ENCODE results near the gene IRF2. TPM values are rescaled to one million over a fixed set of nuclear protein-coding genes. Genes with fewer than 3 reads are reported as not detected.

IRF2 gene
- total RNA-seq, 4 donors from 2014 or later, result 16.9 to 53.1 (median 28.9) TPM

- ATAC-seq (ENCODE audit: low FRiP score) (no peak), DNase-seq (ENCODE audit: low spot score) (no peak)
- TF ChIP-seq CTCF (IDR thresholded peaks at IDR 0.05), result no peak
Observed at GRCh38 chr4:184451726-184452125, 22.6 kb downstream of the IRF2 start.

DNA sequence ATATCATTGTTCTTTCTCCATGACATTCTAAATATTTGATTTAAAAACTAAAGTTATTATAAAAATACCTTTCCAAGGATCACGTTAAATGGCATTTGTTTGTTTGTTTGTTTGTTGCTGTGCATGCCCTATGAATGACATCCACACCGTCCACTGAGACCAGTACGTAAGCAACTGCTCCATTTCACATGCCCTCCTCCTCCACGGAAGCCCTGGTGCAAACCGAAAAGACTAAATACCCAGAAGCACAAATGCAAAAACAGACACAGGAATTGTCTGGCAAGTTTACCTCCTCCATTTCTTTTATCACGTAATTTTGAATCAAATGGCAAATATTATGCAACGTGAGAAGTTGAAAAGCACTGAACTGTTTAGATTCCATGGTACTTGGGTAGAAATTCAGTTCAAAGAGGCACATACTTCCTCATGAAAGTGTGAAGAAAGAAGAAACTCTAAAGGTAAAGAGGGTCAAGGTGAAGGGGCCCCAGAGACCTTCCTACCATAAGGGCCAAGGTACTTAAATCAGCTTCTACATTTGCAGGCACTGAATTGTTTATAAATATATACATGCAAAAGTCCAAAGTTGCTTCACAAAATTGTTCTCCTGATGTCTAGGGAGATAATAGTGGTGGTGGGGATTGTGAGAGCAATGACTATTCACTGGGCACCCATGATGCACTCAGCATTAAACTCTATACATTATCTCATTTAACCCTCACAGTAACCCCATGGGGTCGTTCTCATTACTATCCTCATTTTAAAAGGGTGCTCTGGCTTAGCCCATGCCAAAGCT is 23.4 kb downstream of the IRF2 start:
- no peak for TF ChIP-seq CTCF (IDR thresholded peaks at IDR 0.05)
- ATAC-seq (ENCODE audit: low FRiP score), result no peak

DNA sequence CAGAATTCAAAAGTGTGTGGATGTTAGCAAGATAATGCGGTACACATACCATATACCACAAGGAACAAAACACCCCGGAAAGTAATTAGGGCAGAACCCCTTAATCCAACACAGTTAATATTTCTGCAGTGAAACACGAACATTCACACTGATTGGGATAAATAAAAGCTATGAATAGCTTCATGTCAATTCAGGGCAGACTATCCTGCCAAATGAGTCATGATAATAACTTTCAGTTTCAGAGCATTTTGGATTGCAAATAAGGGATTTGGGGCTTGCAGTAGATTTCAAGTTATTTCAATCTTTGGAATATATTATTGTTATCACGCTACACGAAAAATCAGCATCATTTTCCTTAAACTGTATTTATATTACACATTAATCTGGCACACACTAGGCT is 24.3 kb downstream of the IRF2 start:
- no peak for TF ChIP-seq CTCF (IDR thresholded peaks at IDR 0.05)
- DNase-seq (ENCODE audit: low spot score) (no peak), ATAC-seq (ENCODE audit: low FRiP score) (peak; percentile 39)

More for the DNA sequence above, 23.4 kb downstream of the IRF2 start:
- no peak for DNase-seq (ENCODE audit: low spot score)

GRCh38 chr4:184448821-184449220 is 25.5 kb downstream of the IRF2 start:
- no peak for DNase-seq (ENCODE audit: low spot score)
- no peak for TF ChIP-seq CTCF (IDR thresholded peaks at IDR 0.05)

GRCh38 chr4:184448141-184448540 is 26.2 kb downstream of the IRF2 start:
- ATAC-seq (ENCODE audit: low FRiP score), result no peak
- DNase-seq (ENCODE audit: low spot score), result no peak
- TF ChIP-seq CTCF (IDR thresholded peaks at IDR 0.05), result no peak

More at GRCh38 chr4:184448821-184449220, 25.5 kb downstream of the IRF2 start:
- peak; percentile 85 for ATAC-seq (ENCODE audit: low FRiP score)

- DNase-seq (ENCODE audit: low spot score) (no peak), ATAC-seq (ENCODE audit: low FRiP score) (no peak)
Observed at GRCh38 chr4:184447664-184448063, 26.7 kb downstream of the IRF2 start.

More at GRCh38 chr4:184447664-184448063, 26.7 kb downstream of the IRF2 start:
- TF ChIP-seq CTCF (IDR thresholded peaks at IDR 0.05), result no peak

Measured in omental fat pad (tissue), 4 donors.